ENCODE data around the gene GRIN1. TPM values are rescaled to one million over a fixed set of nuclear protein-coding genes. Genes with fewer than 3 reads are reported as not detected.
"Not testable (repeated sequence)": the region's sequence is repeated elsewhere in the genome, so short reads cannot be mapped to it uniquely, and the experiment has no call there.

GRIN1 gene
- polyA plus RNA-seq, 3 donors: 0.36 TPM; not detected in 2

GRCh38 chr9:137110911-137111787 lies 27.8 kb upstream of the GRIN1 start:
- DNase-seq: no peak

DNA sequence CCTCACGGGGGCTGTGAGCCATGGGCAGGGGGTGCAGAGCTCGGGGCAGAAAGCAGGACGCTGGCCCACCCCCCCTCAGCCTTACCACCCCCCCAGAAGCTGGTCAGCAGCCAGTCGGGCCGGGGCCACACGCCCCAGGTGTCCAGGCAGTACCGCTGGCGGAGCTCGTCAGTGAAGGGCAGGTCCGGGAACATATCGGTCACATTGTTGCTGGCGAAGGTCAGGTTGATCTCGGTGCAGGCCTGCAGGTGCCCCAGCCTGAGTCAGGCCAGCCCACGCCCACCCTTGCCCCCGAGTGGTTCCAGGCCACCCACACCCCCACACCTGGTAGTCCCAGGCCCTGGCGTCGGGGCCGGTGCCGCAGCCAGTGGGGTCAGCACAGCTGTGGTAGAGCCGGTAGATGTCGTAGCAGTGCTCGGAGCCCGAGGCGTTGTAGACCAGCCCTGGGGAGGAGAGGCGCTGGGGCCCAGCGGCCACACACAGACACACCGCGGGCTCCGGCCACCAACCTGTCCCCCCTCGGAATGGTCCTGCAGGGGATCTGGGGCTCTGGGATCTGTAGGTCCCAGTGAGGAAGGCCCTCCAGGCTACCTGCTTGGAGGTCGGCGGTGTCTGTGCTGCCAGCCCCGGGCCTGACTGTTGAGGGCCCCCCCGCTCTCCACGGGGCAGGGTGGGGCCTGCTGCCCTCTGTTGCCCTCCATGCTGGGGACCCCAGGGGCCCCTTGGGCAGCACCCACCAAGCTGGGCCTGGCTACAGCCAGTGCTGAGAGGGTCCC lies 27.0 kb upstream of the GRIN1 start:
- DNase-seq: no peak

DNA sequence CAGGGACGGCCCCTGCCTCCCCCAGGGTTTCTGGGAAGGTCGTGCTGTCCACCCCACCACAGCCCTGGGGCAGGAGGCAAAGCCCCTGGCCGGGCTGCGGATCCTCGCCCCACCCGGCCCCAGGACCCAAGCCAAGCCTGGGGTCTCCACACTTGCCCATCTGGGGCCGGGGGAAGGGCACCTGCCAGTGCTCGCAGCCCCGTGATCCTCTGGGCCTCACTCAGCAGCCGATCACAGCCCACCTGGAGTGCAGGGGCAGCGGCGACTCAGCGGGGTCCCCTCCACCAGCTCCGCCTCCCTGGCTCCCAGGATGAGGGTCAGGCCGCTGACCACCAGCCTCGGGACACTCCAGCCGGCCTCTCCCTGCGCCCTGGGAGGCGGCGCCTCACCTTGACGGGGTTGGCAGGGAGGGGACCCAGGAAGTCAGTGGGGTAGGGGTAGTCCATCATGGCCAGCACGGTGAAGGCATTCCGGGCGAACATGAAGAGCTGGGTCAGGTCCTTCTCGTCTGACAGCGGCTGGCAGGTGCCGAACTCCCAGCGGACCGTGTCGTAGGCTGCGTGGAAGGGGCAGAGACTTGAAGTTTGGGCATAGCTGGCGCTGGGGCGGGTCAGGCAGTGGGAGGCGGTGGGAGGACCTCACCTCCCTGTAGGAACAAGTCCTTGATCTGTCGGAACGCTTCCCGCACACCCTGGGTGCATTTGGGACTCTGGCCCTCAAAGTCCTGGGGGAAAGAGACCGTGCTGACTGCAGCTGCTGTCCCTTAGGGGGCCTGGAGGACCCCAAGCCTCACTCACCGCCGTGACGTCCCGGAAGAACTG lies 26.2 kb upstream of the GRIN1 start:
- no peak for DNase-seq

GRCh38 chr9:137113385-137114159 lies 25.4 kb upstream of the GRIN1 start:
- DNase-seq: no peak

DNA sequence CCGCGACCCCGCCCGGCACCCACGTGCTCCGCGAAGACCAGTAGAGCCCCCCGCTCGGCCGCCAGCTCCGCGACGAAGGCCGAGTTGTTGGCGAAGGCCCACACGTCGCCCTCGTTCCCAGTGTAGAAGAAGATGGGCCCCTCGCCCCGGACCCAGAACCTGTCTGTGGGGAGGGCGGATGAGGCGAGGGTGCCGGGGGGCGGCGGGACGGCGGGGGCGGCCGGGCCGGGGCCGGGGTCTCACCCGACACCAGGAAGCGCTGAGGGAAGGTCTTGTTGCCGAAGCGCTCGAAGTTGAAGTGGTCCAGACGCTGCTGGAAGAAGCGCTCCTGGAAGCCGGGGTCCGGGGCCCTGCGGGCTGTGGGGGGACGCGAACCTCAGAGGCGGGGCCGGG lies 24.7 kb upstream of the GRIN1 start:
- DNase-seq: no peak

- DNase-seq: no peak
These were observed 24.2 kb upstream of the GRIN1 start, which contains the start of gene DPP7 for GRCh38 chr9:137114613-137115393. Gene DPP7, minus strand, starts transcription at chr9:137114733. Its CDS starts 20 bp downstream, at chr9:137114713.

- no peak for DNase-seq
These were observed 23.4 kb upstream of the GRIN1 start for GRCh38 chr9:137115394-137116026.

- DNase-seq: no peak
These were observed 22.9 kb upstream of the GRIN1 start for GRCh38 chr9:137116027-137116507.

DNA sequence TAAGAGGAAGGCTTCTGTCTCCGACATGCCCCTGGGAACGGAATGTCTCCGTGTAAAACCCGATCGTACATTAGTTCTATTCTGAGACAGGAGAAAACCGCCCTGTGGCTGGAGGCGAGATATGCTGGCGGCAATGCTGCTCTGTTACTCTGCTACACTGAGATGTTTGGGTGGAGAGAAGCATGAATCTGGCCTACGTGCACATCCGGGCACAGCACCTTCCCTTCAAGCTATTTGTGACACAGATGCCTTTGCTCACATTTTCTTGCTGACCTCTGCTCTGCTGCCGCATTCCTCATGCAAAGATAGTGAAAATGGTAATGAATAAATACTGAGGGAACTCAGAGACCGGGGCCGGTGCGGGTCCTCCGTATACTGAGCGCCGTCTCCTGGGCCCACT lies 22.2 kb upstream of the GRIN1 start:
- no peak for DNase-seq

GRCh38 chr9:137117269-137117731 lies 21.7 kb upstream of the GRIN1 start:
- no peak for DNase-seq

DNA sequence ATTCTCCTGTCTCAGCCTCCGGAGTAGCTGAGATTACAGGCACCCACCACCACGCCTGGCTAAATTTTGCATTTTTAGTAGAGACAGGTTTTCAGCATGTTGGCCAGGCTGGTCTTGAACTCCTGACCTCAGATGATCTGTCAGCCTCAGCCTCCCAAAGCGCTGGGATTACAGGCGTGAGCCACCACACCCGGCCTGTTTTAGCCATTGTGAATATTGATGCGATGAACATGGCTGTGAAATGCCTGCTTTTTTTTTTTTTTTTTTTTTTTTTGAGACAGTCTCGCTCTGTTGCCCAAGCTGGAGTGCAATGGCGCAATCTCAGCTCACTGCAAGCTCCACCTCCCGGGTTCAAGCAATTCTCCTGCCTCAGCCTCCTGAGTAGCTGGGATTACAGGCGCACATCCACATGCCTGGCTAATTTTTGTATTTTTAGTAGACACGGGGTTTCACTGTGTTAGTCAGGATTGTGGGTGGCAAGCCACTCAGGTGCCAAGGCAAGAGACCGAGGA lies 20.8 kb upstream of the GRIN1 start:
- DNase-seq: not testable (repeated sequence)

DNA sequence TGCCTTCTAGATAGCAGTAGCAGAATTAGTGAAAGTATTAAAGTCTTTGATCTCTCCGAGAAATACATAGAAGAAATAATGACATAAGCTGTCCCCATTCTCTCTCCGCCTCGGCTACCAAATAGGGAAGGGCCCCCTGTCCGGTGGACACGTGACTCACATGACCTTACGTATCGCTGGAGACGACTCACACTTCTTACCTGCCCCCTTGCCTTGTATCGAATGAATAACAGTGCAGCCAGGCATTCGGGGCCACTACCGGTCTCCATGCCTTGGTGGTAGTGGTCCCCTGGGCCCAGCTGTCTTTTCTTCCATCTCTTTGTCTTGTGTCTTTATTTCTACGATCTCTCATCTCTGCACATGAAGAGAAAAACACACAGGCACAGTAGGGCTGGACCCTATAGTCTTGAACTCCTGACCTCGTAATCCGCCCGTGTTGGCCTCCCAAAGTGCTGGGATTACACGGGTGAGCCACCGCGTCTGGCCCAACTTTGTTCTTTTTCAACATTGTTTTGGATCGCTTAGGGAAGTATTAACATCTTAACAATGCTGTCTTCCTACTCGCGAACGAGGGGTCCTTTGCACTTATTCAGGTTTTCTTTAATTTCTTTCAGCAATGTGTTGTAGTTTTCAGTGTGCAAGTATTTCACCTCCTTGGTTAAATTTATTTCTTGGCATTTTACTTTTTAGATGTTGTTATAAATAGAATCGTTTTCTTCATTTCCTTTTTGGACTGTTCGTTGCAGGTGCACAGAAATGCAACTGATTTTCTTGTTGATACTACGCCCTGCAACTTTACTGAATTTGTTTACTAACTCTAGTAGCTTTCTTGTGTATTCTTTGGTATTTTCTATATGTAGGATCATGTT lies 16.8 kb upstream of the GRIN1 start:
- not testable (repeated sequence) for DNase-seq

- not testable (repeated sequence) for DNase-seq
These were observed 16.0 kb upstream of the GRIN1 start for GRCh38 chr9:137122796-137123467.

DNA sequence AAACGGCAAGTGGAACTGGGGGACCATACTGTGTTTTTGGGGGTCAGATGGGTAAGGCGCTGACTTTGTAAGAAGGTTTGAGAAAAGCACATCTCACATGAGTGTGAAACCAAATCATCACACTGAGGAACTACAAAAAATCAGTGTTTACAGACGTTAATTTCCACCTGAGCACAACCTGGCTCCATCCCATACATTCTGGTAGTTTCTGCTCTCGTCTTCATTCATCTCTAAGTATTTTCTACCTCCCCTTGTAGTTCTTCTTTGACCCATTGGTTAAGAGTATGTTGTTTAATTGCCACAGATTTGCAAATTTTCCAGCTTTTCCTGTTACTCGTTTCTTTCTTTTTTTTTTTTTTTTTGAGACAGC lies 15.5 kb upstream of the GRIN1 start:
- DNase-seq: no peak

DNA sequence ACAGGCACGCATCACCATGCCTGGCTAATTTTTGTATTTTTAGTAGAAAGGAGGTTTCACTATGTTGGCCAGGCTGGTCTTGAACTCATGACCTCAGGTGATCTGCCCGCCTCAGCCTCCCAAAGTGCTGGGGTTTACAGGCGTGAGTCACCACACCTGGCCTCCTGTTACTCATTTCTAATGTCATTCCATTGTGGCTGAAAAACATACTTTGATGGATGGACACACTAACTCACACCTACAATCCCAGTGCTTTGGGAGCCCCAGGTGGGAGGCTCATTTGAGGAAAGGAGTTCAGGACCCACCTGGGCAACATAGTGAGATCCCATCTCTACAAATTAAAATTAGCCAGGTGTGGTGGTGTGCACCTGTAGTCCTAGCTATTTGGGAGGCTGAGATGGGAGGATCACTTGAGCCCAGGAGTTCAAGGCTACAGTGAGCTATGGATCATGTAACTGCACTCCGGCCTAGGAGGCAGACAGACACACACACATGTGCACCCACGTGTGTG lies 14.9 kb upstream of the GRIN1 start:
- DNase-seq: not testable (repeated sequence)

DNA sequence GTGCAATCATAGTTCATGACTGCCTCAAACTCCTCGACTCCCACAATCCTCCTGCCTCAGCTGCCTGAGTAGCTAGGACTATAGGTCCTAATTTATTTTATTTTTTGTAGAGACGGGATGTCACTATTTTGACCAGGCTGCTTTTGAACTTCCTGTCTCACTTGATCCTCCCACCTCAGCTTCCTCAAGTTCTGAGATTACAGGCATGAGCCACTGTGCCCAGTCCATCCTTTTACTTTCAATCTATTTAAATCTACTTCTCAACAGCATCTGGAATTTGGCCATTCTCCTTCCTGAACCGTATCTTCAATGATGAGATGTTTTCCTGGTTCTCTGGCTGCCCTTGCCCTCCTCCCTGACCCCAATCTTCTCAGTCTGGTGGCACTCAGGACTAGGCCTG lies 12.2 kb upstream of the GRIN1 start:
- DNase-seq: no peak

- no peak for DNase-seq
These were observed 11.4 kb upstream of the GRIN1 start for GRCh38 chr9:137127301-137128157.

Data from renal pelvis (tissue), 4 donors.